ENCODE data around the gene PRAMEF17.
"Not testable (repeated sequence)": the region's sequence is repeated elsewhere in the genome, so short reads cannot be mapped to it uniquely, and the experiment has no call there.

The PRAMEF17 gene, protein sequence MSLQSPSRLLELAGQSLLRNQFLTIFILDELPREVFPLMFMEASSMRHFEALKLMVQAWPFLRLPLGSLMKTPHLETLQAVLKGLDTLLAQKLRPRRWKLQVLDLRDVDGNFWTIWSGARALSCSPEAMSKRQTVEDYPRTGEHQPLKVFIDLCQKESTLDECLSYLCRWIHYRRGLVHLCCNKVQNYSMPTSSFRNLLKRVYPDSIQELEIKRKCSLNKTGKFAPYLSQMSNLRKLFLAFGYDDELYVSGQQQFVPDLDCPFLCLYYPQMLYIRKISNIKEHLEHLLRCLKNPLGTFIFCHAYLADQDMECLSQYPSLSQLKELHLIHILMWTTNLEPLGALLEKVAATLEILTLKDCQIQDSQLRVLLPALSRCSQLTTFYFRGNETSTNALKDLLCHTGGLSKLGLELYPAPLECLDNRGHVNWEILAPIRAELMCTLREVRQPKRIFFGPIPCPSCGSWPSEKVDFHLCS

GRCh38 chr1:13389332-13389731 is at the start of gene PRAMEF17:
PRAMEF17 (plus strand) TSS chr1:13389632; CDS start chr1:13389658, 26 bp downstream.
- H3K9me3 ChIP-seq (ENCODE audit: control insufficient read depth, insufficient read depth, low read depth, low read length); H3K4me1 ChIP-seq (ENCODE audit: control insufficient read depth, insufficient read depth, low read length); CTCF ChIA-PET; H3K4me3 ChIP-seq (ENCODE audit: low read depth, low read length); H3K27ac ChIP-seq (ENCODE audit: extremely low read depth, low read depth, low read length); H3K36me3 ChIP-seq (ENCODE audit: control insufficient read depth in 2 of 2, insufficient read depth in 1 of 2, low read length in 2 of 2); POLR2A ChIA-PET: not testable (repeated sequence)

GRCh38 chr1:13342496-13342895 is 46.9 kb upstream of the PRAMEF17 start:
- H3K9me3 ChIP-seq (ENCODE audit: control insufficient read depth, insufficient read depth, low read depth, low read length); H3K27ac ChIP-seq (ENCODE audit: extremely low read depth, low read depth, low read length); H3K4me1 ChIP-seq (ENCODE audit: control insufficient read depth, insufficient read depth, low read length); H3K4me3 ChIP-seq (ENCODE audit: low read depth, low read length); H3K36me3 ChIP-seq (ENCODE audit: control insufficient read depth in 2 of 2, insufficient read depth in 1 of 2, low read length in 2 of 2); CTCF ChIA-PET; POLR2A ChIA-PET: not testable (repeated sequence)

- H3K4me3 ChIP-seq (ENCODE audit: low read depth, low read length); H3K9me3 ChIP-seq (ENCODE audit: control insufficient read depth, insufficient read depth, low read depth, low read length); CTCF ChIA-PET; H3K27ac ChIP-seq (ENCODE audit: extremely low read depth, low read depth, low read length); POLR2A ChIA-PET; H3K36me3 ChIP-seq (ENCODE audit: control insufficient read depth in 2 of 2, insufficient read depth in 1 of 2, low read length in 2 of 2); H3K4me1 ChIP-seq (ENCODE audit: control insufficient read depth, insufficient read depth, low read length): not testable (repeated sequence)
Observed at GRCh38 chr1:13347034-13347433, 42.4 kb upstream of the PRAMEF17 start, which contains the start of gene PRAMEF14. PRAMEF14 (minus strand) TSS chr1:13347134; CDS start chr1:13345314, 1,820 bp downstream.

GRCh38 chr1:13353476-13353875 is 36.0 kb upstream of the PRAMEF17 start:
- H3K36me3 ChIP-seq (ENCODE audit: control insufficient read depth in 2 of 2, insufficient read depth in 1 of 2, low read length in 2 of 2); H3K4me1 ChIP-seq (ENCODE audit: control insufficient read depth, insufficient read depth, low read length); H3K4me3 ChIP-seq (ENCODE audit: low read depth, low read length); CTCF ChIA-PET; POLR2A ChIA-PET; H3K9me3 ChIP-seq (ENCODE audit: control insufficient read depth, insufficient read depth, low read depth, low read length); H3K27ac ChIP-seq (ENCODE audit: extremely low read depth, low read depth, low read length): not testable (repeated sequence)

DNA sequence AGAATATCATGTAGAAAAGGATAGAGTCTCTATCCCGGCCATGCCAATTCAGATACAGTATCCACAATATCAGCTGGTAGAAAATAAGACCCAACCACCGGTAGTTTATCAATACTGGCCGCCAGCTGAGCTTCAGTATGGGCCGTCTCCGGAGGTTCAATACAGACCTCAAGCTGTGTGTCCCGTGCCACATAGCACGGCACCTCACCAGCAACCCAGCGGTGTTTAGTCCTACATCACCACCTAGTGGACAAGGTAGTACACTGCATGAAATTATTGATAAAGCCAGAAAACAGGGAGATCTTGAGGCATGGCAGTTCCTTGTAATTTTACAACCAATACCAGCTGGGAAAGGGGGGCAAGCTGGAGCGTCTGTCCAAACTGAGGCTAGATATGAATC is 35.0 kb upstream of the PRAMEF17 start:
- H3K4me3 ChIP-seq (ENCODE audit: low read depth, low read length); H3K4me1 ChIP-seq (ENCODE audit: control insufficient read depth, insufficient read depth, low read length); CTCF ChIA-PET; H3K9me3 ChIP-seq (ENCODE audit: control insufficient read depth, insufficient read depth, low read depth, low read length); H3K27ac ChIP-seq (ENCODE audit: extremely low read depth, low read depth, low read length); H3K36me3 ChIP-seq (ENCODE audit: control insufficient read depth in 2 of 2, insufficient read depth in 1 of 2, low read length in 2 of 2); POLR2A ChIA-PET: not testable (repeated sequence)

DNA sequence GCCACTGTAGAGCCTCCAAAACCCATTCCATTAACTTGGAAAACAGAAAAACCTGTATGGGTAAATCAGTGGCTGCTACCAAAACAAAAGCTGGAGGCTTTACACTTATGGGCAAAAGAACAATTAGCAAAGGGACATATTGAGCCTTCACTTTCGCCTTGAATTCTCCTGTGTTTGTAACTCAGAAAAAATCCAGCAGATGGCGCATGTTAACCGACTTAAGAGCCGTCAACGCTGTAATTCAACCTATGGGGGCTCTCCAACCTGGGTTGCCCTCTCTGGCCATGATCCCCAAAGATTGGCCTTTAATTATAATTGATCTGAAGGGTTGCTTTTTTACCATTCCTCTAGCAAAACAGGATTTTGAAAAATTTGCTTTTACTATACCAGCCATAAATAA is 32.7 kb upstream of the PRAMEF17 start:
- H3K4me1 ChIP-seq (ENCODE audit: control insufficient read depth, insufficient read depth, low read length); H3K27ac ChIP-seq (ENCODE audit: extremely low read depth, low read depth, low read length); POLR2A ChIA-PET; H3K36me3 ChIP-seq (ENCODE audit: control insufficient read depth in 2 of 2, insufficient read depth in 1 of 2, low read length in 2 of 2); H3K4me3 ChIP-seq (ENCODE audit: low read depth, low read length); CTCF ChIA-PET; H3K9me3 ChIP-seq (ENCODE audit: control insufficient read depth, insufficient read depth, low read depth, low read length): not testable (repeated sequence)
- TF ChIP-seq ZNF654 (tag by site-specific recombination; IDR thresholded peaks at IDR 0.05; ENCODE audit: low read depth) = peak; percentile 67

DNA sequence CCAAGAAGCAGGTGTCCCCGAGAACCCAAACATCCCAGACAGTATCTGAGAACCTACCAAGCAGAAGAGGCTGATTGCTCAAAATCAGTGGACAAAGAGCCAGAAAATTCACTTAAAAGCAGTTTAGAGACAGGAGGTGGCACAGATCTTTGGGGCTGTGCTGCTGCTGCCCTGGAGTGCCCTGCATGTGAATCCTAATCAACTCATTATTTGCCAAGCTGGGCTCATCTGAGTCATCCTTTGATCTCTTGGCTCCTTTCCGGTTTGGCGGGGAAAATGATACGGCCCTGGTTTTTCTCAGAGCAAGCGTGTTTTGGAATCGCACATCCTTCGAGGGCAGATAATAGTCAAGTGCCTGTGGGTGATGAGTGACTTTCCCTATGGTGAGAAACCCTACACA is 27.1 kb upstream of the PRAMEF17 start:
- POLR2A ChIA-PET; H3K4me3 ChIP-seq (ENCODE audit: low read depth, low read length); CTCF ChIA-PET; H3K36me3 ChIP-seq (ENCODE audit: control insufficient read depth in 2 of 2, insufficient read depth in 1 of 2, low read length in 2 of 2); H3K27ac ChIP-seq (ENCODE audit: extremely low read depth, low read depth, low read length); H3K4me1 ChIP-seq (ENCODE audit: control insufficient read depth, insufficient read depth, low read length); H3K9me3 ChIP-seq (ENCODE audit: control insufficient read depth, insufficient read depth, low read depth, low read length): not testable (repeated sequence)

DNA sequence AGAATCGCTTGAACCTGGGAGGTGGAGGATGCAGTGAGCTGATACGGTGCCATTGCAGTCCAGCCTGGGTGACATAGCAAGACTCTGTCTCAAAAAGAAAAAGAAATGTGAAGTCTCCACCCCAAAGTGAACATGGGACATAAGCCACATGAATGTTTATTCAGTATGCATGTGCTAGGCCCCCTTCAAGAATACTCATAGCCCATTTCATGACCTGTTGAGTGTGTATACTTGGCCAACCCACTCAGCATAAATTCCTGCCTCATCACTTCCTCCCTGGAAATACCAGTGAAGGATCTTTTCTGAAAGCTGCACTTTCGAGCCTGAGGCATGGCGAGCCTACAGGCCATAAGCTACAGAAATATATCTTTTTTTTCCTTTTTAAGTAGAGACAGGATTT is 24.5 kb upstream of the PRAMEF17 start:
- H3K27ac ChIP-seq (ENCODE audit: extremely low read depth, low read depth, low read length); H3K4me3 ChIP-seq (ENCODE audit: low read depth, low read length); H3K4me1 ChIP-seq (ENCODE audit: control insufficient read depth, insufficient read depth, low read length); CTCF ChIA-PET; POLR2A ChIA-PET; H3K36me3 ChIP-seq (ENCODE audit: control insufficient read depth in 2 of 2, insufficient read depth in 1 of 2, low read length in 2 of 2); H3K9me3 ChIP-seq (ENCODE audit: control insufficient read depth, insufficient read depth, low read depth, low read length): not testable (repeated sequence)

DNA sequence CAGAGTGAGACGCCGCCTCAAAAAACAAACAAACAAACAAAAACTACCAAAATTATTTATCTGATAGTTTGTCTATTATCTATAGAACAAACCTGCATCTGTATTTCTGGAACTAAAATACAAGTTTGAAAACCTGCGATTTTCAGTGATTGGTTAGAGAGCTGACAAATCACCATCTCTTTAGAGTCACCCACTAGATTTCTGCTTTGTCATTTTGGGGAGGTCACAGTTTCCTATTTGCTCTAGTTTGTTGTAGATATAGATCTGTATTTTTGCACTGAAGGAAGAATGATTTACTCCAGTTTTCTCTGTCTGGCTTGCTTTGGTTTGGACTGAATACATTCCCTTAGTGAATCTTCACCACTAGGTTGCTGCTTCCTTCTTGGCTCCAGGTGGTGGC is 22.9 kb upstream of the PRAMEF17 start:
- CTCF ChIA-PET = not testable (repeated sequence)

GRCh38 chr1:13368544-13368943 is 20.9 kb upstream of the PRAMEF17 start:
- CTCF ChIA-PET; H3K4me3 ChIP-seq (ENCODE audit: low read depth, low read length); POLR2A ChIA-PET; H3K9me3 ChIP-seq (ENCODE audit: control insufficient read depth, insufficient read depth, low read depth, low read length); H3K36me3 ChIP-seq (ENCODE audit: control insufficient read depth in 2 of 2, insufficient read depth in 1 of 2, low read length in 2 of 2); H3K4me1 ChIP-seq (ENCODE audit: control insufficient read depth, insufficient read depth, low read length); H3K27ac ChIP-seq (ENCODE audit: extremely low read depth, low read depth, low read length): not testable (repeated sequence)

More for the DNA sequence above, 22.9 kb upstream of the PRAMEF17 start:
- H3K9me3 ChIP-seq (ENCODE audit: control insufficient read depth, insufficient read depth, low read depth, low read length); H3K4me3 ChIP-seq (ENCODE audit: low read depth, low read length); H3K36me3 ChIP-seq (ENCODE audit: control insufficient read depth in 2 of 2, insufficient read depth in 1 of 2, low read length in 2 of 2); H3K27ac ChIP-seq (ENCODE audit: extremely low read depth, low read depth, low read length); H3K4me1 ChIP-seq (ENCODE audit: control insufficient read depth, insufficient read depth, low read length); POLR2A ChIA-PET: not testable (repeated sequence)

DNA sequence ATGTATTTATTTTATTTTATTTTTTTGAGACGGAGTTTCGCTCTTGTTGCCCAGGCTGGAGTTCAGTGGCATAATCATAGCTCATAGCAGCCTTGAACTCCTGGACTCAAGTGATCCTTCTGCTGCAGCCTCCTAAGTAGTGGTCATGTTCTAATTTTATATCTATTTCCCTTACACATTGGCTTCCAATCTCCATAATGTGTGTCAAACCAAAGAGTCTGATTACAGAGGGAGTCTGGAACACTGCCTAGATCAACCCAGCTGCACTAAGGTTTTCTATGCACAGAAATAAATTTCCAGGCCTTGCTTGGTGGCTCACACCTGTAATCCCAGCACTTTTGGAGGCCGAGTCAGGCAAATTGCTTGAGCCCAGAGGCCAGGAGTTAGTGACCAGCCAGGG is 10.4 kb upstream of the PRAMEF17 start:
- CTCF ChIA-PET; H3K4me1 ChIP-seq (ENCODE audit: control insufficient read depth, insufficient read depth, low read length); POLR2A ChIA-PET; H3K36me3 ChIP-seq (ENCODE audit: control insufficient read depth in 2 of 2, insufficient read depth in 1 of 2, low read length in 2 of 2); H3K27ac ChIP-seq (ENCODE audit: extremely low read depth, low read depth, low read length); H3K4me3 ChIP-seq (ENCODE audit: low read depth, low read length); H3K9me3 ChIP-seq (ENCODE audit: control insufficient read depth, insufficient read depth, low read depth, low read length): not testable (repeated sequence)

Measured in HEK293 (cell line).